ENCODE measurements around the gene SOX5. TPM values are rescaled to one million over a fixed set of nuclear protein-coding genes. Genes with fewer than 3 reads are reported as not detected.

Gene SOX5
- total RNA-seq, 4 donors from 2014 or later, result 13.2 to 32.4 (median 23.3) TPM

DNA sequence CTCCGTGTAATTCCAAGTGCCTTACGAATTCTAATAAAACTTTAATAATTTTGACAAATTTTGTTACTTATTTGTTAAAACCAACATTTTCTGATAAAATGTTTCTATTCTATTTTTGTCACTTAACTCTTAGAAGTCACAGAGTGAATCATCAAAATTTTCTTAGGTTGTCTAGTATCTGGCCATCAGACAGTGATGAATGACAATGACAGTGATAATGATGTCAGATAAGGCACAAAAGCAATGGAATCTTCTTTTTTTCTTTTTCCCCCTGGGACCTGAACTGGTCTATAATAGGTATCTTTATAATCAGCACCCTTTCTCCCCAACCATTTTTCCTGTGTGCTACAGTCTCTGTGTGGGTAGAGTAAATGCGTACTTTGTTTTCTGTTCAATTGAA lies 407.3 kb downstream of the SOX5 start:
- H3K27me3 ChIP-seq, result no peaks in the 10 kb centered on the region
- 97 to 98% methylated on average over 3 of the region's 3 CpGs for WGBS, 2 donors
- intact Hi-C loops (cut with DNase I), result no loop called here
- H3K27ac ChIP-seq, result no peak overlapping the region
- H3K4me1 ChIP-seq, result no peaks in the 10 kb centered on the region
- H3K4me3 ChIP-seq (replicated peaks in 1 of 3), result no peak overlapping the region
- TF ChIP-seq POLR2A (IDR thresholded peaks at IDR 0.05) (no peak), CTCF (IDR thresholded peaks at IDR 0.05) (no peak)
- no peaks in the 10 kb centered on the region for H3K9me3 ChIP-seq
- no peak for DNase-seq
- no peaks in the 10 kb centered on the region for H3K36me3 ChIP-seq

DNA sequence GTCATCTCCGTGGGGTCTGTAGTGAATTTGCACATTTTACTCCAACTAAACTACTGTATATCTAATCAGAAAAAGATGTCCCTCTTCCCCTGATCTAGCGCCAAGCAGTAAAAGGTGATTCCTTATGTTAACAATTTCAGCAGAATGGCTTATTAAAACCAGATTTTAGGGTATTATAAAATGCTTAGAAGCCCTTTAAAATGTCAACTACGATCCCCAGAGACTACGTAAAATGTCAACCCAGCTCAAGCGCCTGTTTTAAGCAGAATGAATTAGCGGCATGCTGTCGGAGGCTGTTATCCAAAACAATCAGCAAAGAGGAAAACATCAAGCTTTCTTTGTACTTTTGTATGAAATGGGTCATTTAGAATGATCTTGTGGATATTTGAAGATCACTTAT lies 408.9 kb downstream of the SOX5 start:
- H3K4me3 ChIP-seq (replicated peaks in 1 of 3), result no peak overlapping the region
- H3K27ac ChIP-seq, result no peak overlapping the region
- no peak for DNase-seq
- no peaks in the 10 kb centered on the region for H3K36me3 ChIP-seq
- no peaks in the 10 kb centered on the region for H3K27me3 ChIP-seq
- WGBS, 2 donors, result 68 to 84% methylated on average over 7 of the region's 7 CpGs
- TF ChIP-seq CTCF (IDR thresholded peaks at IDR 0.05), result no peak
- no peak for TF ChIP-seq POLR2A (IDR thresholded peaks at IDR 0.05)
- no peaks in the 10 kb centered on the region for H3K9me3 ChIP-seq
- intact Hi-C loops (cut with DNase I), result no loop called here
- no peaks in the 10 kb centered on the region for H3K4me1 ChIP-seq

GRCh38 chr12:23536293-23536692 lies 413.2 kb downstream of the SOX5 start:
- H3K27ac ChIP-seq, result no peak overlapping the region
- intact Hi-C loops (cut with DNase I), result no loop called here
- H3K9me3 ChIP-seq, result no peaks in the 10 kb centered on the region
- no peak for DNase-seq
- no peaks in the 10 kb centered on the region for H3K36me3 ChIP-seq
- TF ChIP-seq CTCF (IDR thresholded peaks at IDR 0.05) (no peak), POLR2A (IDR thresholded peaks at IDR 0.05) (no peak)
- H3K4me1 ChIP-seq, result no peaks in the 10 kb centered on the region
- 93% methylated on average over 7 of the region's 7 CpGs for WGBS, 2 donors
- H3K27me3 ChIP-seq, result no peaks in the 10 kb centered on the region
- H3K4me3 ChIP-seq (replicated peaks in 1 of 3), result no peak overlapping the region

- intact Hi-C loops (cut with DNase I), result no loop called here
- WGBS, 2 donors, result 92 to 93% methylated on average over 1 of the region's 1 CpG
- no peak overlapping the region for H3K4me3 ChIP-seq (replicated peaks in 1 of 3)
- H3K27ac ChIP-seq, result no peak overlapping the region
- no peaks in the 10 kb centered on the region for H3K4me1 ChIP-seq
- no peak for DNase-seq
- no peaks in the 10 kb centered on the region for H3K9me3 ChIP-seq
- no peaks in the 10 kb centered on the region for H3K27me3 ChIP-seq
- TF ChIP-seq CTCF (IDR thresholded peaks at IDR 0.05) (no peak), POLR2A (IDR thresholded peaks at IDR 0.05) (no peak)
- no peaks in the 10 kb centered on the region for H3K36me3 ChIP-seq
Measured at GRCh38 chr12:23535441-23535840, 414.0 kb downstream of the SOX5 start.

DNA sequence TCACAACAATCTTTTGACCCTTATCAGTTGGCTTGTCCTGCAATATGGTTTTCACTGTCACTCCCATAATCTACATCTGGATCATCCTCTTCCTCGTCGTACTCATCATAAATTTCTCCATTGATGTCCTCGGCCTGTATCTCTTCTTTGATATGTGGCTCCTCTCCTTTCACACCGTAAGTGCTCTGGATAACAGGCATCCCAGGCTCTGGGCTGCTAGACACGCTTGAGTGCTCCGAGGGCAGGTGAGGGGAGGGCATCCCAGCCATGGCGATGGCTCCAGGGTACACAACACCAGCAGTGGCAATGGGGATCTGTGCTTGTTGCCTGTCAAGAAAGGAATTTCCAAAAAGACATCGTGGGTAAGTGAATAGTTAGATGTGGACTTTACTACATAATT lies 415.3 kb downstream of the SOX5 start:
- H3K27ac ChIP-seq, result no peak overlapping the region
- no peak for TF ChIP-seq CTCF (IDR thresholded peaks at IDR 0.05)
- TF ChIP-seq POLR2A (IDR thresholded peaks at IDR 0.05), result no peak
- no peaks in the 10 kb centered on the region for H3K4me1 ChIP-seq
- intact Hi-C loops (cut with DNase I), result no loop called here
- H3K36me3 ChIP-seq, result no peaks in the 10 kb centered on the region
- H3K27me3 ChIP-seq, result no peaks in the 10 kb centered on the region
- no peak for DNase-seq
- no peak overlapping the region for H3K4me3 ChIP-seq (replicated peaks in 1 of 3)
- H3K9me3 ChIP-seq, result no peaks in the 10 kb centered on the region
- 92 to 93% methylated on average over 8 of the region's 8 CpGs for WGBS, 2 donors
